Neural cell (in vitro differentiated cells): ENCODE measurements around the gene ARSA. TPM values are rescaled to one million over a fixed set of nuclear protein-coding genes. Genes with fewer than 3 reads are reported as not detected.

Experiments used
- H2AFZ ChIP-seq: fragments of 200-600, 300-800 bp; sonication (generic), shearing (Covaris generic); 2 replicates; pipeline ENCODE4 v1.6.0; 2014; ENCODE audit warnings: low read depth, mild to moderate bottlenecking, antibody characterized with exemption, low read length, moderate library complexity
- H3F3A ChIP-seq: fragments of 200-600 bp; shearing (Covaris generic); 2 replicates; pipeline ENCODE4 v1.6.1; 2016; ENCODE audit warnings: mild to moderate bottlenecking, moderate library complexity, mixed read lengths, antibody characterized with exemption, low read length; ENCODE audit not compliant: insufficient read depth, poor library complexity, severe bottlenecking
- H3K27ac ChIP-seq: fragments of 200-600, 300-800 bp; sonication (generic), shearing (Covaris generic); 2 replicates; pipeline ENCODE4 v1.5.1; 2014; ENCODE audit warnings: mild to moderate bottlenecking, low read length, moderate library complexity
- H3K27me3 ChIP-seq: fragments of 300-800, 200-600 bp; sonication (generic), shearing (Covaris generic); 2 replicates; pipeline ENCODE4 v1.6.0; 2014; ENCODE audit warnings: mild to moderate bottlenecking, low read depth, low read length, moderate library complexity; ENCODE audit not compliant: insufficient read depth
- H3K36me3 ChIP-seq: fragments of 300-800, 200-600 bp; sonication (generic), shearing (Covaris generic); 2 replicates; pipeline ENCODE4 v1.5.1; 2014; ENCODE audit warnings: mild to moderate bottlenecking, antibody characterized with exemption, low read length, moderate library complexity; ENCODE audit not compliant: insufficient read depth
- H3K4me2 ChIP-seq: fragments of 300-800, 200-600 bp; sonication (generic), shearing (Covaris generic); 2 replicates; pipeline ENCODE4 v1.6.0; 2014; ENCODE audit warnings: mild to moderate bottlenecking, low read length
- H3K4me3 ChIP-seq: fragments of 300-800, 200-600 bp; sonication (generic), shearing (Covaris generic); 2 replicates; pipeline ENCODE4 v1.5.1; 2014; ENCODE audit warnings: mild to moderate bottlenecking, low read length, moderate library complexity
- H3K79me2 ChIP-seq: fragments of 200-600 bp; shearing (Covaris generic); replicated peaks from 2 replicates; pipeline ENCODE4 v1.6.0; 2014; ENCODE audit warnings: mild to moderate bottlenecking, low read length, moderate library complexity; ENCODE audit not compliant: insufficient read depth
- H3K9ac ChIP-seq: fragments of 300-800, 200-600 bp; sonication (generic), shearing (Covaris generic); 2 replicates; pipeline ENCODE4 v1.6.1; 2016; ENCODE audit warnings: mild to moderate bottlenecking, low read length, mixed read lengths
- H3K9me2 ChIP-seq: fragments of 200-600 bp; shearing (Covaris generic); 2 replicates; pipeline ENCODE4 v1.6.1; 2016; ENCODE audit warnings: mild to moderate bottlenecking, low read length, mixed read lengths; ENCODE audit not compliant: insufficient read depth
- H3K9me3 ChIP-seq: fragments of 200-600, 300-800 bp; sonication (generic), shearing (Covaris generic); 2 replicates; pipeline ENCODE4 v1.6.1; 2016; ENCODE audit warnings: mild to moderate bottlenecking, mixed run types, low read length, moderate library complexity, mixed read lengths
- H4K20me1 ChIP-seq: fragments of 200-600 bp; shearing (Covaris generic); 2 replicates; pipeline ENCODE4 v1.6.1; 2016; ENCODE audit warnings: mild to moderate bottlenecking, mixed run types; ENCODE audit not compliant: insufficient read depth
- CTCF ChIP-seq: fragments of 450-650 bp; IDR thresholded peaks from 2 replicates; pipeline ENCODE4 v1.5.1; 2014; ENCODE audit warnings: antibody characterized with exemption, mild to moderate bottlenecking, moderate library complexity; ENCODE audit not compliant: poor library complexity, severe bottlenecking
- EP300 ChIP-seq: fragments of 450-650 bp; conservative IDR thresholded peaks from 2 replicates; pipeline ENCODE4 v1.6.1; 2014; ENCODE audit warnings: antibody characterized with exemption, mild to moderate bottlenecking, moderate library complexity; ENCODE audit not compliant: poor library complexity, severe bottlenecking
- EZH2 ChIP-seq: fragments of 200-600, 300-800 bp; shearing (Covaris generic), sonication (generic); IDR thresholded peaks from 2 replicates; pipeline ENCODE4 v1.6.1; 2014; ENCODE audit warnings: antibody characterized with exemption, low read length, borderline replicate concordance, mild to moderate bottlenecking; ENCODE audit not compliant: insufficient read depth, poor library complexity, severe bottlenecking
- MXI1 ChIP-seq: fragments of 450-650 bp; conservative IDR thresholded peaks from 2 replicates; pipeline ENCODE4 v1.6.1; 2014; ENCODE audit warnings: antibody characterized with exemption, mild to moderate bottlenecking; ENCODE audit not compliant: poor library complexity, severe bottlenecking
- POLR2AphosphoS5 ChIP-seq: IDR thresholded peaks from 2 replicates; pipeline ENCODE4 v1.6.1; 2012
- RAD21 ChIP-seq: fragments of 450-650 bp; conservative IDR thresholded peaks from 2 replicates; pipeline ENCODE4 v1.6.1; 2014; ENCODE audit warnings: antibody characterized with exemption, mild to moderate bottlenecking, moderate library complexity
- REST ChIP-seq: IDR thresholded peaks from 2 replicates; pipeline ENCODE4 v1.6.1; 2012; ENCODE audit warnings: borderline replicate concordance
- SMC3 ChIP-seq: fragments of 450-650 bp; conservative IDR thresholded peaks from 2 replicates; pipeline ENCODE4 v1.6.1; 2014; ENCODE audit warnings: antibody characterized with exemption, mild to moderate bottlenecking, moderate library complexity; ENCODE audit not compliant: poor library complexity
- TAF1 ChIP-seq: IDR thresholded peaks from 2 replicates; pipeline ENCODE4 v1.6.1; 2012; ENCODE audit warnings: low read depth
- polyA plus RNA-seq: library from polyadenylated mRNA; depleted of rRNA; stranded (reverse); fragments of >200 nt; gene quantifications from 2 replicates; pipeline ENCODE4 v1.2.3, GENCODE V29; 2014

The ARSA gene
- polyA plus RNA-seq, 1 donor from 2014 or later = 32.5 TPM

DNA sequence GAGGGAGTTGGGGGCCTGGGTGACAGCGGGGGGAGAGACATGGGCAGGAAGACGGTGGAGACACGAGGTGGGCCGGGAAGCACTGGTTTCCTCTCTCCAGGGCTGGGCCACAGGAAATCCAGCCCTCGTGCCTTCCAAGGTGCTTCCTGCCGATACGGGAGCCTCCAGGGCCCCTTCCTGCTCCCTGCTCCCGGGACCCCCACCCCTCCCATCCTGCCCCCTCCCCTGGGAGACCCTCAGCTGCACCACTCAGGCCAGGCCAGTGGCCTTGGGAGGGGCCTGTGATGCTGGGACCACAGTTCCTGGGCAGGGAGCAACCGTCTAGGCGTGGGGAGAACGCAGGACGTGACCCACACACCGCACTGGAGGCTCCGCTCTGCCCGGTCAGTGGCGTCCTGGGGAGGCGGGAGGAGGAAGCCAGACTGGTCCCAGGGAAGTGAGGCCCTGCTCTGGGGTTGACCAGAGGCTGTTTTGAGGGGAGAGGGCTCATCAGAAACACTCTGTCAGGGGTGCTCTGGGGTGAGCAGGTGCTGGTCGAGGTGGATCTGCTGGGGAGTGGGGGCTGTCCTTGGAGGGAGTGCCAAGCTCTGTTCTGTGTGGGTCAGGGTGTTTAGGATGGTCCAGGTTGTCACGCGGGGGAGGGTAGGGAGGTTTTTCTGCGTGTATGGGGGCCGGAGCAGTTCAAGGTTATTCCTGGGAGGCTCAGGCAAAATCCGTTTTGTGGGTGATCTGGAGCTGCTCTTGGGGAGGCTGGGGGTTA lies 44.7 kb upstream of the ARSA start, which contains the start of gene SHANK3:
Gene SHANK3, plus strand, starts transcription at position 353 of the 760 bp plus-strand sequence.
- Histone ChIP-seq H3K9me2 (no peaks in the 10 kb centered on the region), H3K79me2 (no peaks in the 10 kb centered on the region)

GRCh38 chr22:50672041-50672440 lies 44.1 kb upstream of the ARSA start:
- Histone ChIP-seq H2AFZ (no peak overlapping the region), H3K4me2 (no peak overlapping the region), H3K9ac (no peak overlapping the region), H3K27ac (no peak overlapping the region), H3K36me3 (no peaks in the 10 kb centered on the region), H3K9me3 (no peaks in the 10 kb centered on the region), H3K4me3 (no peak overlapping the region), H3K79me2 (no peaks in the 10 kb centered on the region), H3K9me2 (no peaks in the 10 kb centered on the region), H4K20me1 (no peaks in the 10 kb centered on the region), H3F3A (no peaks in the 10 kb centered on the region), H3K27me3 (no peaks in the 10 kb centered on the region)
- TF ChIP-seq TAF1 = no peak
- TF ChIP-seq POLR2AphosphoS5 = no peak
- TF ChIP-seq EZH2 = no peak

More for the DNA sequence above, 44.7 kb upstream of the ARSA start, which contains the start of gene SHANK3:
- Histone ChIP-seq H3K27me3 (no peaks in the 10 kb centered on the region), H3K27ac (no peak within 1 kb of the TSS), H3K36me3 (no peaks in the 10 kb centered on the region), H3K9ac (peak within 1 kb of the TSS; percentile 64), H3K4me3 (peak within 1 kb of the TSS; percentile 70), H3K9me3 (no peaks in the 10 kb centered on the region), H3K4me2 (peak within 1 kb of the TSS; percentile 48), H4K20me1 (no peaks in the 10 kb centered on the region), H2AFZ (no peak within 1 kb of the TSS), H3F3A (no peaks in the 10 kb centered on the region)
- TF ChIP-seq EZH2 = no peak
- no peak for TF ChIP-seq REST
- TF ChIP-seq RAD21 = no peak

GRCh38 chr22:50671641-50672040 lies 43.7 kb upstream of the ARSA start:
- Histone ChIP-seq H4K20me1 (no peaks in the 10 kb centered on the region), H3F3A (no peaks in the 10 kb centered on the region), H2AFZ (no peak overlapping the region), H3K4me3 (no peak overlapping the region), H3K9me3 (no peaks in the 10 kb centered on the region), H3K79me2 (no peaks in the 10 kb centered on the region), H3K9me2 (no peaks in the 10 kb centered on the region), H3K27me3 (no peaks in the 10 kb centered on the region), H3K4me2 (no peak overlapping the region), H3K36me3 (no peaks in the 10 kb centered on the region), H3K27ac (no peak overlapping the region), H3K9ac (no peak overlapping the region)
- TF ChIP-seq TAF1 (no peak), SMC3 (no peak), RAD21 (no peak), POLR2AphosphoS5 (no peak), MXI1 (no peak), EZH2 (no peak), CTCF (no peak), REST (no peak), EP300 (no peak)
